HepG2 (cell line): Measurements from ENCODE around the gene B4GALT3. TPM values are rescaled to one million over a fixed set of nuclear protein-coding genes. Genes with fewer than 3 reads are reported as not detected.

Experiments
- ATAC-seq: fragments of 200-7000 bp; cut with Tn5 transposase; 3 replicates; pipeline ENCODE4 v1.9.1; 2020; ENCODE audit warnings: mild to moderate bottlenecking, moderate library complexity
- BruUV-seq: library from RNA; stranded (reverse); fragments of 400-500 nt; replicated peaks from 2 replicates; lab custom pipeline; 2021; lab: Mats Ljungman, UMichigan
- CTCF ChIA-PET: fragments of 300-600 bp; formaldehyde crosslinking; extraction: SDS; loops from one replicate; lab custom pipeline; 2021; ENCODE audit warnings: low total read pairs, inconsistent platforms, low intra/inter-chr PET ratio; lab: Yijun Ruan, JAX
- POLR2A ChIA-PET: fragments of 350-600 bp; sonication (Branson Sonifier 250); formaldehyde crosslinking; loops from one replicate; lab custom pipeline; 2020; ENCODE audit warnings: antibody characterized with exemption, inconsistent platforms; lab: Yijun Ruan, JAX
- DNase-seq: peaks from one replicate; pipeline ENCODE4 v3.0.0-alpha.2; 2015; ENCODE audit warnings: low spot score
- FAIRE-seq: peaks from 3 replicates; lab custom pipeline; 2011; peaks lifted over from hg19 to GRCh38; lab: Jason Lieb, UNC
- H2AFZ ChIP-seq: one replicate; pipeline ENCODE4 v1.6.1; 2011; ENCODE audit warnings: low read length, inconsistent platforms
- H3K27ac ChIP-seq: fragments of 300-600 bp; 3 replicates; pipeline ENCODE4 v1.8.0; 2011; ENCODE audit warnings: mixed run types, mild to moderate bottlenecking, mixed read lengths, low read length, inconsistent platforms; ENCODE audit not compliant: insufficient read depth; ENCODE audit errors: extremely low read length
- H3K27me3 ChIP-seq, 2 experiments: fragments of 200-600 bp in 1 of 2; 2 replicates in 1 of 2; 3 replicates in 1 of 2; pipeline versions ENCODE4 v1.6.0 to v1.8.0; 2011; ENCODE audit warnings: low read length in 2 of 2, mild to moderate bottlenecking in 2 of 2, moderate library complexity in 2 of 2, inconsistent platforms in 1 of 2; ENCODE audit not compliant: insufficient read depth in 2 of 2, control insufficient read depth in 1 of 2
- H3K36me3 ChIP-seq, 2 experiments: fragments of 200-600 bp in 1 of 2; replicated peaks in 1 of 2; 2 replicates in 1 of 2; 3 replicates in 1 of 2; pipeline versions ENCODE4 v1.5.1 to v1.8.0; 2011; ENCODE audit warnings: low read length in 2 of 2, inconsistent platforms in 1 of 2; ENCODE audit not compliant: insufficient read depth in 2 of 2, control insufficient read depth in 1 of 2
- H3K4me1 ChIP-seq: 2 replicates; pipeline ENCODE4 v1.5.1; 2012; ENCODE audit warnings: low read length, inconsistent platforms; ENCODE audit not compliant: insufficient read depth
- H3K4me2 ChIP-seq: 2 replicates; pipeline ENCODE4 v1.6.0; 2011; ENCODE audit warnings: low read depth, low read length, inconsistent platforms
- H3K4me3 ChIP-seq, 3 experiments: fragments of 200-600 bp in 1 of 3; sonication (generic), shearing (Covaris generic) in 1 of 3; replicated peaks in 1 of 3; 2 replicates each; pipeline ENCODE4 v1.5.1; 2011 to 2016; ENCODE audit warnings: low read length in 3 of 3, inconsistent platforms in 2 of 3, low read depth in 2 of 3, mild to moderate bottlenecking in 2 of 3, control low read depth in 1 of 3, mixed read lengths in 1 of 3; ENCODE audit not compliant: insufficient read depth in 1 of 3
- H3K79me2 ChIP-seq: one replicate; pipeline ENCODE4 v1.6.1; 2011; ENCODE audit warnings: low read length, inconsistent platforms; ENCODE audit not compliant: insufficient read depth
- H3K9ac ChIP-seq: 2 replicates; pipeline ENCODE4 v1.6.0; 2011; ENCODE audit warnings: mild to moderate bottlenecking, low read depth, low read length, inconsistent platforms; ENCODE audit not compliant: insufficient read depth
- H3K9me3 ChIP-seq: 2 replicates; pipeline ENCODE4 v1.5.1; 2012; ENCODE audit warnings: mild to moderate bottlenecking, low read length
- H4K20me1 ChIP-seq: 2 replicates; pipeline ENCODE4 v1.6.0; 2011; ENCODE audit warnings: inconsistent platforms, mild to moderate bottlenecking, low read length, moderate library complexity; ENCODE audit not compliant: insufficient read depth
- ATF5 ChIP-seq: sonication (generic); formaldehyde crosslinking; IDR thresholded peaks from 2 replicates; pipeline ENCODE4 v1.4.0; 2020; ENCODE audit warnings: mild to moderate bottlenecking, low read depth, missing genetic modification reagents
- ELF4 ChIP-seq: sonication (generic); formaldehyde crosslinking; IDR thresholded peaks from 2 replicates; pipeline ENCODE4 v1.5.0; 2020; ENCODE audit warnings: missing genetic modification reagents, mild to moderate bottlenecking, moderate library complexity, borderline replicate concordance
- GABPA ChIP-seq, 2 experiments: IDR thresholded peaks; 2 replicates each; pipeline ENCODE4 v1.6.1; 2011 to 2016; ENCODE audit warnings: low read depth in 2 of 2, low read length in 1 of 2, missing biosample characterization in 1 of 2, missing genetic modification characterization in 1 of 2
- KAT7 ChIP-seq: IDR thresholded peaks from 2 replicates; pipeline ENCODE4 v1.6.1; 2018; ENCODE audit warnings: borderline replicate concordance, missing compliant biosample characterization
- MED8 ChIP-seq: sonication (generic); formaldehyde crosslinking; IDR thresholded peaks from 2 replicates; pipeline ENCODE4 v1.8.1; 2023; ENCODE audit warnings: mild to moderate bottlenecking, missing genetic modification reagents; ENCODE audit not compliant: insufficient replicate concordance
- NFIC ChIP-seq: IDR thresholded peaks from 2 replicates; pipeline ENCODE4 v1.6.1; 2012; ENCODE audit warnings: mild to moderate bottlenecking, low read length, inconsistent platforms
- SP4 ChIP-seq: sonication (generic); formaldehyde crosslinking; IDR thresholded peaks from 2 replicates; pipeline ENCODE4 v1.8.1; 2023; ENCODE audit warnings: mild to moderate bottlenecking, missing genetic modification reagents
- TBX2 ChIP-seq: sonication (generic); formaldehyde crosslinking; IDR thresholded peaks from 2 replicates; pipeline ENCODE4 v1.5.0; 2020; ENCODE audit warnings: missing genetic modification reagents, mild to moderate bottlenecking, borderline replicate concordance
- ZBTB38 ChIP-seq: sonication (generic); formaldehyde crosslinking; IDR thresholded peaks from 2 replicates; pipeline ENCODE4 v1.5.1; 2020; ENCODE audit warnings: mild to moderate bottlenecking, missing genetic modification reagents
- ZNF12 ChIP-seq: sonication (generic); formaldehyde crosslinking; IDR thresholded peaks from 2 replicates; pipeline ENCODE4 v1.5.0; 2020; ENCODE audit warnings: missing genetic modification reagents
- ZNF235 ChIP-seq: sonication (generic); formaldehyde crosslinking; IDR thresholded peaks from 2 replicates; pipeline ENCODE4 v1.8.1; 2023; ENCODE audit warnings: mild to moderate bottlenecking, missing genetic modification reagents, borderline replicate concordance
- ZNF451 ChIP-seq: sonication (generic); formaldehyde crosslinking; IDR thresholded peaks from 2 replicates; pipeline ENCODE4 v1.5.0; 2020; ENCODE audit warnings: mild to moderate bottlenecking, missing genetic modification reagents
- ZNF496 ChIP-seq: sonication (generic); formaldehyde crosslinking; IDR thresholded peaks from 2 replicates; pipeline ENCODE4 v1.8.1; 2023; ENCODE audit warnings: mild to moderate bottlenecking, moderate library complexity, missing genetic modification reagents; ENCODE audit not compliant: insufficient replicate concordance
- ZNF772 ChIP-seq: sonication (generic); formaldehyde crosslinking; IDR thresholded peaks from 2 replicates; pipeline ENCODE4 v1.5.0; 2020; ENCODE audit warnings: mild to moderate bottlenecking, missing genetic modification reagents
- WGBS: methylation state at CpG from one replicate; pipeline ENCODE4 v1.1.6; 2017; ENCODE audit warnings: low lambda C conversion rate; 5-methylcytosine and 5-hydroxymethylcytosine counted together
- in situ Hi-C: cut with HindIII; loops from 2 replicates; pipeline ENCODE4 v1.10.0; 2017; ENCODE audit warnings: low pct_unique_long_range_greater_than_20kb; ENCODE audit not compliant: extremely low pct_ligation_motif_present
- intact Hi-C: fragments of 100-400 bp; cut with micrococcal nuclease; formaldehyde crosslinking; loops from one replicate; pipeline ENCODE4 v1.10.0; 2022; ENCODE audit not compliant: unreplicated experiment
- polyA plus RNA-seq, 8 experiments: library from polyadenylated mRNA; depleted of rRNA in 3 of 8; stranded (reverse) in 7 of 8; unstranded in 1 of 8; fragments of >200 nt; fragmentation: Illumina TruSeq in 4 of 8; extraction: Trizol in 4 of 8; gene quantifications; 2 replicates each; pipeline versions ENCODE4 v1.2.1 to v1.2.3, GENCODE V29; 2011 to 2016; ENCODE audit warnings: low read depth in 4 of 8, missing spikeins in 1 of 8, mixed read lengths in 1 of 8; ENCODE audit not compliant: insufficient read depth in 1 of 8
- total RNA-seq, 5 experiments: library from RNA; depleted of rRNA; stranded (reverse); fragments of >200 nt; fragmentation: Illumina TruSeq; extraction: Trizol; gene quantifications; 2 replicates each; pipeline ENCODE4 v1.2.3, GENCODE V29; 2016; ENCODE audit warnings: low read depth in 1 of 5
- TF ChIP-seq, protein P1 (sequence below): sonication (generic); IDR thresholded peaks from 2 replicates; pipeline ENCODE4 v1.6.1; 2016; ENCODE audit warnings: low read depth, borderline replicate concordance
- TF ChIP-seq, protein P2 (sequence below): sonication (generic); formaldehyde crosslinking; IDR thresholded peaks from 2 replicates; pipeline ENCODE4 v1.4.0; 2020; ENCODE audit warnings: missing genetic modification reagents, borderline replicate concordance
- TF ChIP-seq, protein P3 (sequence below): IDR thresholded peaks from 2 replicates; pipeline ENCODE4 v1.6.1; 2016
- TF ChIP-seq, protein P4 (sequence below): sonication (generic); formaldehyde crosslinking; IDR thresholded peaks from 2 replicates; pipeline ENCODE4 v1.4.0; 2020; ENCODE audit warnings: missing genetic modification reagents

Gene B4GALT3
- total and polyA plus RNA-seq, 2 of the 13 experiments (the other 11 are each of a cell fraction or from before 2014, with no cell fraction given), result 35.6 to 40.4 TPM

DNA sequence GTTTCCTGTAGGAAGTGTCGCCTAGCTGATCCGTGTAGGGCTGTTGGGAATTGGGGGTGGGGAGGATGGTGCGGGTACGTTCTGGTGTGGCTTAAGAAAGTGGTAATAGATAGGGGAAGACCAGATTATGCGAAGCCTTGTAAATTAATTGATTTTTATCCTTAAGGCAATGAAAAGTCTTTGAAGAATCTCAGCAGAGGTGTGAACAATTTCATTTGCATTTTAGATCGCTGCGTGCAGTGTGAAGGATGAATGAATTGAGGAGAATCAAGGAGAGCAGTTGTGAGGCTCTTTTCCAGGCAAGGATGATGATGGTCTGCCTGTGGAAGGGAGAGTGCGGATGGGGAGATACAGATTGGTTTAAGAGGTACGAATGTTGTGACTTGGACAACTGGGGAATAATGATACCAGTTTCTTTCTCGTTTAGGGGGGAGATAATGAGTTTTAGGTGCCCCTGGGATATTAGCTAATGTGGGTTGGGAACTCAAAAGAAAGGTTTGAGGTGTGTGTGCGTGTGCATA, 44.0 kb downstream of the B4GALT3 start:
- DNase-seq, result no peak
- peak overlapping the region; percentile 79 to 82 (median 80) for H3K4me3 ChIP-seq
- POLR2A ChIA-PET, result interaction anchor here (0.8 to 3.5 kb wide), 15 partner anchors 20 to 180 kb away, joined by 3 to 43 read pairs (median 7); partner anchors contain the start of genes APOA2, F11R, KLHDC9 and NDUFS2
- peaks cover 31% of the 10 kb centered on the region for H3K79me2 ChIP-seq
- in situ Hi-C loops (no loop called here), intact Hi-C loops (loop anchor here (2.0 to 10.0 kb wide), 2 partner anchors 20 to 138 kb away; partner anchors contain the start of gene UFC1)
- peaks cover 0 to 2% of the 10 kb centered on the region in 2 experiments; a peak in 1 of 5 replicates for H3K36me3 ChIP-seq
- ATAC-seq, result peak; percentile 12; the same call in 2 of the 3 replicates
- H3K4me1 ChIP-seq, result peaks cover 27% of the 10 kb centered on the region
- TSS peak; percentile 72 for BruUV-seq
- no peaks in the 10 kb centered on the region; a peak in 1 of 5 replicates for H3K27me3 ChIP-seq
- H4K20me1 ChIP-seq, result no peaks in the 10 kb centered on the region
- 1% methylated on average over 11 of the region's 11 CpGs for WGBS
- H3K9me3 ChIP-seq, result no peaks in the 10 kb centered on the region
- peak overlapping the region; percentile 72 for H3K4me2 ChIP-seq
- H2AFZ ChIP-seq, result peak overlapping the region; percentile 49
- H3K27ac ChIP-seq, result peak overlapping the region; percentile 90
- CTCF ChIA-PET, result no interaction called here
- peak overlapping the region; percentile 85 for H3K9ac ChIP-seq
- no peak for FAIRE-seq
- no peak for TF ChIP-seq KAT7 (CRISPR knock-in tag)
- TF ChIP-seq MED8, result peak; percentile 9
- TF ChIP-seq ZBTB38 (CRISPR knock-in tag), result no peak
- 0 out of 2 replicates have a peak, but pooled peaks have one; percentile 29 for TF ChIP-seq NFIC
- TF ChIP-seq, protein P1, sequence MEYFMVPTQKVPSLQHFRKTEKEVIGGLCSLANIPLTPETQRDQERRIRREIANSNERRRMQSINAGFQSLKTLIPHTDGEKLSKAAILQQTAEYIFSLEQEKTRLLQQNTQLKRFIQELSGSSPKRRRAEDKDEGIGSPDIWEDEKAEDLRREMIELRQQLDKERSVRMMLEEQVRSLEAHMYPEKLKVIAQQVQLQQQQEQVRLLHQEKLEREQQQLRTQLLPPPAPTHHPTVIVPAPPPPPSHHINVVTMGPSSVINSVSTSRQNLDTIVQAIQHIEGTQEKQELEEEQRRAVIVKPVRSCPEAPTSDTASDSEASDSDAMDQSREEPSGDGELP, result no peak
- no peak for TF ChIP-seq ATF5 (CRISPR knock-in tag)
- TF ChIP-seq, protein P2, sequence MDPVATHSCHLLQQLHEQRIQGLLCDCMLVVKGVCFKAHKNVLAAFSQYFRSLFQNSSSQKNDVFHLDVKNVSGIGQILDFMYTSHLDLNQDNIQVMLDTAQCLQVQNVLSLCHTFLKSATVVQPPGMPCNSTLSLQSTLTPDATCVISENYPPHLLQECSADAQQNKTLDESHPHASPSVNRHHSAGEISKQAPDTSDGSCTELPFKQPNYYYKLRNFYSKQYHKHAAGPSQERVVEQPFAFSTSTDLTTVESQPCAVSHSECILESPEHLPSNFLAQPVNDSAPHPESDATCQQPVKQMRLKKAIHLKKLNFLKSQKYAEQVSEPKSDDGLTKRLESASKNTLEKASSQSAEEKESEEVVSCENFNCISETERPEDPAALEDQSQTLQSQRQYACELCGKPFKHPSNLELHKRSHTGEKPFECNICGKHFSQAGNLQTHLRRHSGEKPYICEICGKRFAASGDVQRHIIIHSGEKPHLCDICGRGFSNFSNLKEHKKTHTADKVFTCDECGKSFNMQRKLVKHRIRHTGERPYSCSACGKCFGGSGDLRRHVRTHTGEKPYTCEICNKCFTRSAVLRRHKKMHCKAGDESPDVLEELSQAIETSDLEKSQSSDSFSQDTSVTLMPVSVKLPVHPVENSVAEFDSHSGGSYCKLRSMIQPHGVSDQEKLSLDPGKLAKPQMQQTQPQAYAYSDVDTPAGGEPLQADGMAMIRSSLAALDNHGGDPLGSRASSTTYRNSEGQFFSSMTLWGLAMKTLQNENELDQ, result no peak
- TF ChIP-seq, protein P3, sequence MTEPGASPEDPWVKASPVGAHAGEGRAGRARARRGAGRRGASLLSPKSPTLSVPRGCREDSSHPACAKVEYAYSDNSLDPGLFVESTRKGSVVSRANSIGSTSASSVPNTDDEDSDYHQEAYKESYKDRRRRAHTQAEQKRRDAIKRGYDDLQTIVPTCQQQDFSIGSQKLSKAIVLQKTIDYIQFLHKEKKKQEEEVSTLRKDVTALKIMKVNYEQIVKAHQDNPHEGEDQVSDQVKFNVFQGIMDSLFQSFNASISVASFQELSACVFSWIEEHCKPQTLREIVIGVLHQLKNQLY (CRISPR knock-in tag), result no peak
- no peak for TF ChIP-seq ZNF496
- 0 out of 2 replicates have a peak, but pooled peaks have one; percentile 57 for TF ChIP-seq TBX2 (CRISPR knock-in tag)
- TF ChIP-seq SP4, result peak; percentile 12; the same call in 1 of the 2 replicates
- TF ChIP-seq ZNF235 (CRISPR knock-in tag), result no peak
- TF ChIP-seq ELF4 (CRISPR knock-in tag), result peak; percentile 86; the same call in 1 of the 2 replicates
- no peak for TF ChIP-seq ZNF451 (CRISPR knock-in tag)
- TF ChIP-seq ZNF772 (CRISPR knock-in tag), result 0 out of 2 replicates have a peak, but pooled peaks have one; percentile 23
- TF ChIP-seq, protein P4, sequence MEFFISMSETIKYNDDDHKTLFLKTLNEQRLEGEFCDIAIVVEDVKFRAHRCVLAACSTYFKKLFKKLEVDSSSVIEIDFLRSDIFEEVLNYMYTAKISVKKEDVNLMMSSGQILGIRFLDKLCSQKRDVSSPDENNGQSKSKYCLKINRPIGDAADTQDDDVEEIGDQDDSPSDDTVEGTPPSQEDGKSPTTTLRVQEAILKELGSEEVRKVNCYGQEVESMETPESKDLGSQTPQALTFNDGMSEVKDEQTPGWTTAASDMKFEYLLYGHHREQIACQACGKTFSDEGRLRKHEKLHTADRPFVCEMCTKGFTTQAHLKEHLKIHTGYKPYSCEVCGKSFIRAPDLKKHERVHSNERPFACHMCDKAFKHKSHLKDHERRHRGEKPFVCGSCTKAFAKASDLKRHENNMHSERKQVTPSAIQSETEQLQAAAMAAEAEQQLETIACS (CRISPR knock-in tag), result 0 out of 2 replicates have a peak, but pooled peaks have one; percentile 18
- 0 out of 2 replicates have a peak, but pooled peaks have one; percentile 8 for TF ChIP-seq ZNF12 (CRISPR knock-in tag)
- TF ChIP-seq GABPA (IDR thresholded peaks at IDR 0.05; ENCODE audit: low read depth, low read length), result no peak
- TF ChIP-seq GABPA (CRISPR knock-in tag; IDR thresholded peaks at IDR 0.05; ENCODE audit: low read depth), result no peak
